Glutamatergic neuron (in vitro differentiated cells): ENCODE data around the gene THADA. TPM values are rescaled to one million over a fixed set of nuclear protein-coding genes. Genes with fewer than 3 reads are reported as not detected.

Experiments used
- DNase-seq: peaks from one replicate; pipeline ENCODE4 v3.0.0; 2022
- H3K27ac Mint-ChIP-seq: one replicate; pipeline ENCODE4 v1.8.0; 2020; ENCODE audit warnings: mild to moderate bottlenecking, mixed read lengths, inconsistent platforms; ENCODE audit not compliant: unreplicated experiment
- H3K27me3 Mint-ChIP-seq: one replicate; pipeline ENCODE4 v1.8.0; 2020; ENCODE audit warnings: mild to moderate bottlenecking, moderate library complexity, mixed read lengths, inconsistent platforms; ENCODE audit not compliant: unreplicated experiment
- H3K36me3 Mint-ChIP-seq: one replicate; pipeline ENCODE4 v1.8.0; 2020; ENCODE audit warnings: mild to moderate bottlenecking, mixed read lengths, inconsistent platforms; ENCODE audit not compliant: unreplicated experiment
- H3K4me1 Mint-ChIP-seq: one replicate; pipeline ENCODE4 v1.8.0; 2020; ENCODE audit warnings: mild to moderate bottlenecking, low read depth, mixed read lengths, inconsistent platforms; ENCODE audit not compliant: unreplicated experiment
- H3K4me3 Mint-ChIP-seq: one replicate; pipeline ENCODE4 v1.8.0; 2020; ENCODE audit warnings: mild to moderate bottlenecking, mixed read lengths, inconsistent platforms; ENCODE audit not compliant: unreplicated experiment
- H3K9me3 Mint-ChIP-seq: one replicate; pipeline ENCODE4 v1.8.0; 2020; ENCODE audit warnings: mild to moderate bottlenecking, moderate library complexity, mixed read lengths, inconsistent platforms; ENCODE audit not compliant: unreplicated experiment
- total RNA-seq: library from RNA; stranded (reverse); fragmentation: NEBNext Ultra II Directional; extraction: Animal tissue kit (Norgen Biotek cat#: 25700); gene quantifications from one replicate; pipeline ENCODE4 v1.2.1, GENCODE V29; 2021; ENCODE audit not compliant: unreplicated experiment
- TF ChIP-seq, protein P1 (sequence below): fragments of 200-600 bp; sonication (generic); IDR thresholded peaks from one replicate; pipeline ENCODE4 v1.5.0; 2021; ENCODE audit not compliant: partially characterized antibody, unreplicated experiment

Gene THADA
- total RNA-seq, 1 donor from 2014 or later = 15.0 TPM

DNA sequence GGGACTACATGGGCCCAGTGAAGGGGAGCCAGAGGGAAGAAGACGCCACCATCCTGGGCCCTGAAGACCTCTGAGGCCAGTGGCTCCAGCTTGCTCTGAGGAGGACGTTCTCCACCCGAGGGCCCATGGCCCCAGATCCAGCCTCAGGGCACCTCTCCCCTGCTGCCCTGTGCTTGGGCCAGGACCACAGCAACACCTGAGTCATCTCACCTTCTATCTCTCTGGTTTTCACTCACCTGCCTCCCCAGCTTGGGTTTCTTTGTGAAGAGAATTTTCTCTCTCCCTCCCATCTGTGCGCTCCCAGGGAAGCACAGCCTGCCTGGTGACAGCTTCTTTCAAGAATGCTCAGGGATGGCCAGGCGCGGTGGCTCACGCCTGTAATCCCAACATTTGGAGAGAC, 389.2 kb downstream of the THADA start:
- Mint-ChIP-seq H3K9me3 (peaks cover 4% of the 10 kb centered on the region), H3K4me3 (no peak overlapping the region), H3K27ac (no peak overlapping the region), H3K27me3 (peaks cover 4% of the 10 kb centered on the region), H3K36me3 (no peaks in the 10 kb centered on the region), H3K4me1 (no peaks in the 10 kb centered on the region)
- DNase-seq = no peak
- TF ChIP-seq, protein P1, sequence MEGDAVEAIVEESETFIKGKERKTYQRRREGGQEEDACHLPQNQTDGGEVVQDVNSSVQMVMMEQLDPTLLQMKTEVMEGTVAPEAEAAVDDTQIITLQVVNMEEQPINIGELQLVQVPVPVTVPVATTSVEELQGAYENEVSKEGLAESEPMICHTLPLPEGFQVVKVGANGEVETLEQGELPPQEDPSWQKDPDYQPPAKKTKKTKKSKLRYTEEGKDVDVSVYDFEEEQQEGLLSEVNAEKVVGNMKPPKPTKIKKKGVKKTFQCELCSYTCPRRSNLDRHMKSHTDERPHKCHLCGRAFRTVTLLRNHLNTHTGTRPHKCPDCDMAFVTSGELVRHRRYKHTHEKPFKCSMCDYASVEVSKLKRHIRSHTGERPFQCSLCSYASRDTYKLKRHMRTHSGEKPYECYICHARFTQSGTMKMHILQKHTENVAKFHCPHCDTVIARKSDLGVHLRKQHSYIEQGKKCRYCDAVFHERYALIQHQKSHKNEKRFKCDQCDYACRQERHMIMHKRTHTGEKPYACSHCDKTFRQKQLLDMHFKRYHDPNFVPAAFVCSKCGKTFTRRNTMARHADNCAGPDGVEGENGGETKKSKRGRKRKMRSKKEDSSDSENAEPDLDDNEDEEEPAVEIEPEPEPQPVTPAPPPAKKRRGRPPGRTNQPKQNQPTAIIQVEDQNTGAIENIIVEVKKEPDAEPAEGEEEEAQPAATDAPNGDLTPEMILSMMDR = no peak

DNA sequence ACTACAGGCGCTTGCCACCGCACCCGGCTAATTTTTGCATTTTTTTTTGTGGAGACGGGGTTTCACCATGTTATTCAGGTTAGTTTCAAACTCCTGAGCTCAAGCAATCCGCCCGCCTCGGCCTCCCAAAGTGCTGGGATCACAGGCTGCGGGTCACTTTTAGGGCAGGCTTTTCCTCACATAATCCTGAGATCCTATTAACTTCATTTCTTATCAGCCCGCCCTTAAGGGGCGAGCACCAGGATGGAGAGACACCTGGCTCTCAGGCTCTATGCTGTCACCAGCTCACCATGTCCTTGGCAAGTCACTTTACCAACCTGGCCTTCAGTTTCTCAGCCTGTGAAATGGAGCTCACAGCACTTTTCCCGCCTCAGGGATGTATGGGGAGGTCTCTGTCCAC, 392.5 kb downstream of the THADA start:
- Mint-ChIP-seq H3K4me3 (no peak overlapping the region), H3K27me3 (peaks cover 5% of the 10 kb centered on the region), H3K27ac (no peak overlapping the region), H3K4me1 (no peaks in the 10 kb centered on the region), H3K9me3 (peaks cover 2% of the 10 kb centered on the region), H3K36me3 (no peaks in the 10 kb centered on the region)
- TF ChIP-seq, protein P1 = no peak
- DNase-seq = no peak

DNA sequence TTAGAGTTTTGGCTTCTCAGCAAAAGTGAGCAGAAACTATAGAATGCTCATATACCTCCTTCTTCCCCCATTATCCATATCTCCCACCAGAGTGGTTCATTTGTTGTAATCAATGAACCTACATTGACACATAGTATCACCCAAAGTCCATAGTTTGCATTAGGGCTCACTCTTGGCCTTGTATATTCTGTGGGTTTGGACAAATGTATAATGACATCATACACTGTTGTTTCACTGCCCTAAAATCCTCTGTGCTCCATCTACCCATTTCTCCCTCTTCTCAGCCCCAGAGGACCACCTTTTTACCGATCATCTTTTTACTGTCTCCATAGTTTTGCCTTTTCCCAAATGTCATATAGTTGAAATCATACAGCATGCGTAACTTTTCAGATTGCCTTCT, 393.5 kb downstream of the THADA start:
- Mint-ChIP-seq H3K9me3 (peaks cover 2% of the 10 kb centered on the region), H3K27ac (no peak overlapping the region), H3K4me1 (no peaks in the 10 kb centered on the region), H3K36me3 (no peaks in the 10 kb centered on the region), H3K27me3 (peaks cover 3% of the 10 kb centered on the region), H3K4me3 (no peak overlapping the region)
- TF ChIP-seq, protein P1 = no peak
- no peak for DNase-seq

DNA sequence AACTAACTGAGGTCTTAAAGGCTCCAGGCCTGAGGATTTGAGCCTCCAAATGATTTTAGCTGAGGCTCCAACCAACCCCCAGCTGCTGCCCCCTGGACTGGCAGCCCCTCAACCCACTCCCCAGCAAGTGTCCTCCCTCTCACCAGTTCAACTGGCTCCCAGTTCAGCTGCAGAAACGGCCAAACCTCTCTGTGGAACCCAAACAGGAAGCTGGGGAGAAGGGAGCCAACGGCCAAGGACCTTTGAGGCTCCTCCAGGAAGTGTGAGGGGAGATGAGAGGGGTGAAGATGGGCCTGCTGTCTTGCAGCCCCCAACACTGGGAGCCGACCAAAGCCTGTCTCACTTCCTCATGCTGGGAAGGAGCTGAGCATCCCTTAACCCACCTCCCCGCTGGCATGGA, 394.3 kb downstream of the THADA start:
- no peaks in the 10 kb centered on the region for H3K4me1 Mint-ChIP-seq
- H3K9me3 Mint-ChIP-seq = peaks cover 2% of the 10 kb centered on the region
- H3K27me3 Mint-ChIP-seq = peaks cover 3% of the 10 kb centered on the region
- no peaks in the 10 kb centered on the region for H3K36me3 Mint-ChIP-seq
- no peak for DNase-seq
- no peak overlapping the region for H3K27ac Mint-ChIP-seq
- TF ChIP-seq, protein P1 = no peak
- no peak overlapping the region for H3K4me3 Mint-ChIP-seq

DNA sequence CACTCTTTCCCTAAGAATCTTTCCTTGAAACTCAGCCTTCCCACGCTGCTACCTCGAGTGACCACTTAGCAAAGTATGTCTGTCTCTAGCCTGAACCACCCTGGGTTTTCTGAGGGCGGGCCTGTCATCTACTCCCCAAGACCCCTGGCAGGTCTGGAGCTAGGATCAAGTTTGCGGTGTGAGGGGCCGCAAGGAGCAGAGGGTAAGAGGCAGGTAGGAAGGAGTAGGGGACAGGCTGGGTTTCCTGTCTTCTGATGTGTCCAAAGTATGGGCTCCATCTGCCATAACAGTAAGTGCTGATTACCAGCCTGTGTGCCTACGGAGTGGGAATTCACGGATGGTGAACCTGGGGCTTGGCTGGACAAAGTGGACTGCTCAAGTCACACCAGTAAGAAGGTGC, 394.8 kb downstream of the THADA start:
- DNase-seq = no peak
- H3K9me3 Mint-ChIP-seq = peaks cover 4% of the 10 kb centered on the region

More for the DNA sequence above, 394.8 kb downstream of the THADA start:
- Mint-ChIP-seq H3K4me1 (no peaks in the 10 kb centered on the region), H3K36me3 (no peaks in the 10 kb centered on the region), H3K4me3 (no peak overlapping the region), H3K27me3 (peaks cover 3% of the 10 kb centered on the region), H3K27ac (no peak overlapping the region)
- TF ChIP-seq, protein P1 = no peak
